ENCODE measurements around the gene MBD4. TPM values are rescaled to one million over a fixed set of nuclear protein-coding genes. Genes with fewer than 3 reads are reported as not detected.

The MBD4 gene
- total and polyA plus RNA-seq, 10 of the 15 experiments (the other 5 are each of a cell fraction or from before 2014, with no cell fraction given): 17.7 to 59.0 (median 49.0) TPM

- DNase-seq (ENCODE audit: low read depth, low spot score): no peak
- ChIA-PET SMC1A (ENCODE audit: uncharacterized antibody, unreplicated experiment) (interaction anchor here (0.8 to 2.3 kb wide), 11 partner anchors 8 to 341 kb away, joined by 3 to 11 read pairs (median 4); no protein-coding TSS in a partner anchor), POLR2A (interaction anchor here (1.8 kb wide), 1 partner anchor 12 kb away, joined by 5 read pairs; no protein-coding TSS in a partner anchor), RAD21 (ENCODE audit: unreplicated experiment) (interaction anchor here (1.9 kb wide), 1 partner anchor 103 kb away, joined by 9 read pairs; no protein-coding TSS in a partner anchor), CTCF (interaction anchor here (0.8 to 2.8 kb wide), 12 partner anchors 15 to 343 kb away, joined by 3 to 20 read pairs (median 4); no protein-coding TSS in a partner anchor)
- Histone ChIP-seq H3K27me3 (replicated peaks in 1 of 2; ENCODE audit: control insufficient read depth in 2 of 2, insufficient read depth in 2 of 2, low read length in 1 of 2) (no peaks in the 10 kb centered on the region), H3K9ac (ENCODE audit: control insufficient read depth, insufficient read depth, low read length) (no peak overlapping the region), H3K4me3 (no peak overlapping the region), H3K4me1 (ENCODE audit: control insufficient read depth, insufficient read depth, low read length) (peaks cover 15% of the 10 kb centered on the region), H2AFZ (ENCODE audit: control insufficient read depth, low read depth, low read length) (no peak overlapping the region), H3K27ac (ENCODE audit: control insufficient read depth, insufficient read depth) (peak overlapping the region; percentile 64), H3K36me3 (ENCODE audit: control insufficient read depth in 2 of 2, insufficient read depth in 2 of 2, low read length in 1 of 2) (peaks cover 0 to 3% of the 10 kb centered on the region in 2 experiments; a peak in 2 of 4 replicates), H4K20me1 (ENCODE audit: control insufficient read depth, insufficient read depth) (no peaks in the 10 kb centered on the region), H3K79me2 (ENCODE audit: control insufficient read depth, insufficient read depth, low read length) (no peaks in the 10 kb centered on the region), H3K4me2 (ENCODE audit: control insufficient read depth, insufficient read depth) (peak overlapping the region; percentile 54; the same call in 1 of the 2 replicates), H3K9me3 (replicated peaks; ENCODE audit: control insufficient read depth, insufficient read depth, low read length) (no peaks in the 10 kb centered on the region)
- TF ChIP-seq ZNF207 (IDR thresholded peaks at IDR 0.05; ENCODE audit: borderline replicate concordance) (no peak), ELK1 (IDR thresholded peaks at IDR 0.05; ENCODE audit: low read depth, low read length) (no peak), JUNB (IDR thresholded peaks at IDR 0.05) (no peak), NRF1 (conservative IDR thresholded peaks at IDR 0.05; ENCODE audit: low read depth, low read length) (no peak), ZNF217 (IDR thresholded peaks at IDR 0.05) (no peak), EP300 (IDR thresholded peaks at IDR 0.05; ENCODE audit: borderline replicate concordance in 1 of 2, control insufficient read depth in 1 of 2, low read depth in 2 of 2, low read length in 2 of 2) (no peak), POLR2AphosphoS2 (IDR thresholded peaks at IDR 0.05; ENCODE audit: low read depth, low read length) (no peak), TARDBP (IDR thresholded peaks at IDR 0.05; ENCODE audit: borderline replicate concordance) (no peak), MYB (IDR thresholded peaks at IDR 0.05; ENCODE audit: borderline replicate concordance, low read depth, low read length) (no peak), HDAC6 (IDR thresholded peaks at IDR 0.05; ENCODE audit: unreplicated experiment) (no peak), ASH2L (IDR thresholded peaks at IDR 0.05; ENCODE audit: borderline replicate concordance, low read depth) (no peak), USF2 (IDR thresholded peaks at IDR 0.05; ENCODE audit: borderline replicate concordance, low read depth, low read length) (no peak), TCF12 (IDR thresholded peaks at IDR 0.05; ENCODE audit: low read depth, low read length) (no peak)
- intact Hi-C loops (cut with micrococcal nuclease; ENCODE audit: unreplicated experiment): no loop called here
- 100% methylated on average over 2 of the region's 2 CpGs for WGBS (ENCODE audit: insufficient coverage, insufficient replicate concordance, low lambda C conversion rate, missing lambda C conversion rate)
- in situ Hi-C loops (cut with MboI): no loop called here
- no TSS peak for BruUV-seq (replicated peaks)
- no peak for FAIRE-seq
- no peak for ATAC-seq
These were observed 46.9 kb upstream of the MBD4 start for GRCh38 chr3:129486664-129487035.

Data from GM12878 (cell line).